ENCODE data around the gene GPR162.
"Not testable (repeated sequence)": the region's sequence is repeated elsewhere in the genome, so short reads cannot be mapped to it uniquely, and the experiment has no call there.

GRCh38 chr12:6874015-6874368, 52.4 kb downstream of the GPR162 start:
- TF ChIP-seq EZH2 (IDR thresholded peaks at IDR 0.05; ENCODE audit: borderline replicate concordance, low read length); CTCF (IDR thresholded peaks at IDR 0.05; ENCODE audit: low read length): not testable (repeated sequence)

Data from OCI-LY1 (cell line).